ENCODE data around the gene COMMD8. TPM values are rescaled to one million over a fixed set of nuclear protein-coding genes. Genes with fewer than 3 reads are reported as not detected.

Gene COMMD8
- total RNA-seq, 2 experiments from 2014 or later: 4.4 to 5.4 TPM

DNA sequence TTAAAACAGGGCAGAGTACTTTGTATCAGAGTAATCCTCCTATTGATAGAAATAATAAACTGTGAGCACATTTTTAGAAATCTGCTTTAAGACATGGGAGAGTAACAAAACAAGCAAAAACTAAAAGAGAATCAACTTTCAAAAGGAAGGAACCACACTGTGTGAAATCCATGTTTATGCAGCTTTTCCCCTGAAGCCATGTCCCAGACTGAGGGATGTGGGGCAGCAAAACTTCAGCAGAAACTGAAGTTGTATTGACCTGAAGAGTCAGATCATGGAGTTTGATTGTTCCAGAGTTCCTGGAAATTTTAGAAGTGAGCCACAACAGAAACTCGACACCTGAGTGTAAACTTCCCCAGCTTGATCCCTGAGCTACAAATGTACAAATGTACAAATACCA lies 53.2 kb downstream of the COMMD8 start:
- intact Hi-C loops (cut with DNase I, micrococcal nuclease): no loop called here
- Histone ChIP-seq H3K4me1 (ENCODE audit: insufficient read depth, low read length) (no peaks in the 10 kb centered on the region), H3K27ac (ENCODE audit: low read depth in 1 of 2, low read length in 2 of 2) (no peak overlapping the region), H3K9me3 (ENCODE audit: control insufficient read depth in 1 of 2, insufficient read depth in 1 of 2, low read length in 2 of 2) (peaks cover 0 to 4% of the 10 kb centered on the region in 2 experiments), H3K36me3 (ENCODE audit: insufficient read depth, low read length) (no peaks in the 10 kb centered on the region), H3K4me3 (ENCODE audit: low read length) (no peak overlapping the region), H3K27me3 (ENCODE audit: control insufficient read depth in 1 of 2, insufficient read depth in 2 of 2, low read length in 2 of 2) (no peaks in the 10 kb centered on the region)
- ChIA-PET POLR2A (no interaction called here), CTCF (no interaction called here)
- H3K36me3 Mint-ChIP-seq (ENCODE audit: low read depth): no peaks in the 10 kb centered on the region
- peaks cover 19% of the 10 kb centered on the region for H3K27me3 Mint-ChIP-seq
- TF ChIP-seq, protein P1, sequence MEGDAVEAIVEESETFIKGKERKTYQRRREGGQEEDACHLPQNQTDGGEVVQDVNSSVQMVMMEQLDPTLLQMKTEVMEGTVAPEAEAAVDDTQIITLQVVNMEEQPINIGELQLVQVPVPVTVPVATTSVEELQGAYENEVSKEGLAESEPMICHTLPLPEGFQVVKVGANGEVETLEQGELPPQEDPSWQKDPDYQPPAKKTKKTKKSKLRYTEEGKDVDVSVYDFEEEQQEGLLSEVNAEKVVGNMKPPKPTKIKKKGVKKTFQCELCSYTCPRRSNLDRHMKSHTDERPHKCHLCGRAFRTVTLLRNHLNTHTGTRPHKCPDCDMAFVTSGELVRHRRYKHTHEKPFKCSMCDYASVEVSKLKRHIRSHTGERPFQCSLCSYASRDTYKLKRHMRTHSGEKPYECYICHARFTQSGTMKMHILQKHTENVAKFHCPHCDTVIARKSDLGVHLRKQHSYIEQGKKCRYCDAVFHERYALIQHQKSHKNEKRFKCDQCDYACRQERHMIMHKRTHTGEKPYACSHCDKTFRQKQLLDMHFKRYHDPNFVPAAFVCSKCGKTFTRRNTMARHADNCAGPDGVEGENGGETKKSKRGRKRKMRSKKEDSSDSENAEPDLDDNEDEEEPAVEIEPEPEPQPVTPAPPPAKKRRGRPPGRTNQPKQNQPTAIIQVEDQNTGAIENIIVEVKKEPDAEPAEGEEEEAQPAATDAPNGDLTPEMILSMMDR (IDR thresholded peaks at IDR 0.05): no peak
- no peak for DNase-seq
- no peaks in the 10 kb centered on the region for H3K9me3 Mint-ChIP-seq
- no peak overlapping the region for H3K4me3 Mint-ChIP-seq
- ATAC-seq (ENCODE audit: poor library complexity): no peak
- H3K27ac Mint-ChIP-seq: no peak overlapping the region
- H3K4me1 Mint-ChIP-seq (ENCODE audit: low read depth): no peaks in the 10 kb centered on the region

DNA sequence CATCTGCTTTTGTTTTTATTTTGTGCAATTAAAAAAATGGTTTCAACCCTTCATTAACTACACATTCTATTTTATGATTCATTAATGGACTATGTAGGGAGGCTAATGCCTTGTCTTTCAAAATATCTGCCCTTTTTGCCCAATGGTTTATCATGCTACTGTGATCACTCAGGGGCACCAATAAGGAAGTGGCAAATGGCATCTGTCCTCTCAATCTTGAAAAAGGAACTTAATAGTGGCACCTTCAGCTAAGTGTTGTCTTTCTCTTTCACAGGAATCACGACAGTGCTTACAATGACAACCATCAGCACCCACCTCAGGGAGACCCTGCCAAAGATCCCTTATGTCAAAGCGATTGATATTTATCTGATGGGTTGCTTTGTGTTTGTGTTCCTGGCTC lies 57.1 kb downstream of the COMMD8 start:
- Histone ChIP-seq H3K36me3 (ENCODE audit: insufficient read depth, low read length) (no peaks in the 10 kb centered on the region), H3K4me1 (ENCODE audit: insufficient read depth, low read length) (no peaks in the 10 kb centered on the region), H3K9me3 (ENCODE audit: control insufficient read depth in 1 of 2, insufficient read depth in 1 of 2, low read length in 2 of 2) (peaks cover 0 to 4% of the 10 kb centered on the region in 2 experiments), H3K27ac (ENCODE audit: low read depth in 1 of 2, low read length in 2 of 2) (no peak overlapping the region), H3K4me3 (ENCODE audit: low read length) (no peak overlapping the region), H3K27me3 (ENCODE audit: control insufficient read depth in 1 of 2, insufficient read depth in 2 of 2, low read length in 2 of 2) (no peaks in the 10 kb centered on the region)
- intact Hi-C loops (cut with DNase I, micrococcal nuclease): no loop called here
- no peaks in the 10 kb centered on the region for H3K9me3 Mint-ChIP-seq
- ATAC-seq (ENCODE audit: poor library complexity) (no peak), DNase-seq (no peak)
- TF ChIP-seq, protein P1 (IDR thresholded peaks at IDR 0.05): no peak
- H3K27me3 Mint-ChIP-seq: peaks cover 28% of the 10 kb centered on the region
- POLR2A ChIA-PET: no interaction called here
- H3K4me1 Mint-ChIP-seq (ENCODE audit: low read depth): no peaks in the 10 kb centered on the region
- no peak overlapping the region for H3K27ac Mint-ChIP-seq
- H3K36me3 Mint-ChIP-seq (ENCODE audit: low read depth): no peaks in the 10 kb centered on the region
- CTCF ChIA-PET: no interaction called here
- no peak overlapping the region for H3K4me3 Mint-ChIP-seq

Other genes with a start within 250 kb of the COMMD8 start
- gene ATP10D, start 21.6 kb upstream of the COMMD8 start, total RNA-seq: 1 to 10 TPM; 1.1 to 1.7 TPM